Measurements from ENCODE around the gene BCL3.

GRCh38 chr19:44723299-44723951 is 25.1 kb upstream of the BCL3 start:
- TF ChIP-seq EZH2 (IDR thresholded peaks at IDR 0.05; ENCODE audit: borderline replicate concordance, low read length), result no peak
- no peak for TF ChIP-seq CTCF (IDR thresholded peaks at IDR 0.05; ENCODE audit: low read length)
